ENCODE data around the gene PLCL1. TPM values are rescaled to one million over a fixed set of nuclear protein-coding genes. Genes with fewer than 3 reads are reported as not detected.

PLCL1 gene
- total RNA-seq, 2 donors from 2014 or later: 0.04 to 0.11 TPM

- H3K4me1 Mint-ChIP-seq: no peaks in the 10 kb centered on the region
- no peaks in the 10 kb centered on the region for H3K9me3 Mint-ChIP-seq
- Histone ChIP-seq H3K9ac (ENCODE audit: extremely low read depth, low read length, poor library complexity, severe bottlenecking) (no peak overlapping the region), H3K4me1 (ENCODE audit: control insufficient read depth, insufficient read depth, low read length) (no peaks in the 10 kb centered on the region), H3K27me3 (ENCODE audit: control insufficient read depth, insufficient read depth, low read length, poor library complexity, severe bottlenecking) (peaks cover 5% of the 10 kb centered on the region), H3K36me3 (ENCODE audit: control insufficient read depth, insufficient read depth, low read length) (no peaks in the 10 kb centered on the region), H3K9me3 (ENCODE audit: control insufficient read depth, low read length) (no peaks in the 10 kb centered on the region), H3K27ac (ENCODE audit: low read depth, low read length) (no peak overlapping the region), H3K4me3 (ENCODE audit: low read length) (no peak overlapping the region)
- no peak overlapping the region for H3K4me3 Mint-ChIP-seq
- H3K27ac Mint-ChIP-seq: no peak overlapping the region
- H3K36me3 Mint-ChIP-seq (ENCODE audit: low read depth): no peaks in the 10 kb centered on the region
- DNase-seq: no peak
- 93 to 94% methylated on average over 3 of the region's 4 CpGs for WGBS, 2 experiments (ENCODE audit: insufficient coverage in 1 of 2, insufficient read length in 1 of 2)
- H3K27me3 Mint-ChIP-seq (ENCODE audit: insufficient read depth): peaks cover 6% of the 10 kb centered on the region
- TF ChIP-seq, protein P1, sequence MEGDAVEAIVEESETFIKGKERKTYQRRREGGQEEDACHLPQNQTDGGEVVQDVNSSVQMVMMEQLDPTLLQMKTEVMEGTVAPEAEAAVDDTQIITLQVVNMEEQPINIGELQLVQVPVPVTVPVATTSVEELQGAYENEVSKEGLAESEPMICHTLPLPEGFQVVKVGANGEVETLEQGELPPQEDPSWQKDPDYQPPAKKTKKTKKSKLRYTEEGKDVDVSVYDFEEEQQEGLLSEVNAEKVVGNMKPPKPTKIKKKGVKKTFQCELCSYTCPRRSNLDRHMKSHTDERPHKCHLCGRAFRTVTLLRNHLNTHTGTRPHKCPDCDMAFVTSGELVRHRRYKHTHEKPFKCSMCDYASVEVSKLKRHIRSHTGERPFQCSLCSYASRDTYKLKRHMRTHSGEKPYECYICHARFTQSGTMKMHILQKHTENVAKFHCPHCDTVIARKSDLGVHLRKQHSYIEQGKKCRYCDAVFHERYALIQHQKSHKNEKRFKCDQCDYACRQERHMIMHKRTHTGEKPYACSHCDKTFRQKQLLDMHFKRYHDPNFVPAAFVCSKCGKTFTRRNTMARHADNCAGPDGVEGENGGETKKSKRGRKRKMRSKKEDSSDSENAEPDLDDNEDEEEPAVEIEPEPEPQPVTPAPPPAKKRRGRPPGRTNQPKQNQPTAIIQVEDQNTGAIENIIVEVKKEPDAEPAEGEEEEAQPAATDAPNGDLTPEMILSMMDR (conservative IDR thresholded peaks at IDR 0.05): no peak
Measured at GRCh38 chr2:198117406-198118041, 313.1 kb downstream of the PLCL1 start.

DNA sequence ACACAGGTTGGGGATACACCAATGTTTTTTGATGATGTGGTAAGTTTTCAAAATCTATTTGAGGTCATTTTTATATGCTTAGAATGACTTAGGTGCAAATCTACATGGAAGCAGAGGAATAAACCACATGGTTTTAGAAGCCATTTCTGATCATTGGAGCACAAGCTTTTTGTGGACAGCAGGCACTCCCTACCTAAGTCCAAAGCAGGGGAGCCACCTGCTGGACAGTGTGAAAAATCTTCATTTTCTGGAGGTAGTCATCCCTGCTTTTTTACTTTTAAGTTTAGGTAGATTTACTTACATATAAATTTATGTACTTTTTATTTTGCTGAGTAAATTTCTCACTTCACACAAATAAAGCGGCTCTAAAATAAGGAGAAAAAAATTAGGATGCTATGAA, 323.2 kb downstream of the PLCL1 start:
- Mint-ChIP-seq H3K4me3 (no peak overlapping the region), H3K27ac (no peak overlapping the region), H3K4me1 (peaks cover 15% of the 10 kb centered on the region), H3K27me3 (ENCODE audit: insufficient read depth) (peaks cover 36% of the 10 kb centered on the region), H3K36me3 (ENCODE audit: low read depth) (no peaks in the 10 kb centered on the region), H3K9me3 (no peaks in the 10 kb centered on the region)
- Histone ChIP-seq H3K27me3 (ENCODE audit: control insufficient read depth, insufficient read depth, low read length, poor library complexity, severe bottlenecking) (peaks cover 55% of the 10 kb centered on the region), H3K9me3 (ENCODE audit: control insufficient read depth, low read length) (no peaks in the 10 kb centered on the region), H3K4me3 (ENCODE audit: low read length) (no peak overlapping the region), H3K36me3 (ENCODE audit: control insufficient read depth, insufficient read depth, low read length) (no peaks in the 10 kb centered on the region), H3K27ac (ENCODE audit: low read depth, low read length) (no peak overlapping the region), H3K4me1 (ENCODE audit: control insufficient read depth, insufficient read depth, low read length) (peaks cover 3% of the 10 kb centered on the region), H3K9ac (ENCODE audit: extremely low read depth, low read length, poor library complexity, severe bottlenecking) (no peak overlapping the region)
- TF ChIP-seq, protein P1 (conservative IDR thresholded peaks at IDR 0.05): peak; percentile 90
- peak; percentile 68 for DNase-seq
- 40 to 64% methylated on average over 1 of the region's 1 CpG for WGBS, 2 experiments (ENCODE audit: insufficient coverage in 1 of 2, insufficient read length in 1 of 2)

GRCh38 chr2:198129609-198130008, 325.2 kb downstream of the PLCL1 start:
- H3K4me3 ChIP-seq (ENCODE audit: low read length): no peak overlapping the region
- no peak overlapping the region for H3K9ac ChIP-seq (ENCODE audit: extremely low read depth, low read length, poor library complexity, severe bottlenecking)
- Mint-ChIP-seq H3K27ac (no peak overlapping the region), H3K4me3 (no peak overlapping the region), H3K9me3 (no peaks in the 10 kb centered on the region), H3K27me3 (ENCODE audit: insufficient read depth) (peaks cover 47% of the 10 kb centered on the region), H3K4me1 (peaks cover 15% of the 10 kb centered on the region), H3K36me3 (ENCODE audit: low read depth) (no peaks in the 10 kb centered on the region)
- no peaks in the 10 kb centered on the region for H3K36me3 ChIP-seq (ENCODE audit: control insufficient read depth, insufficient read depth, low read length)
- no peak overlapping the region for H3K27ac ChIP-seq (ENCODE audit: low read depth, low read length)
- H3K4me1 ChIP-seq (ENCODE audit: control insufficient read depth, insufficient read depth, low read length): peaks cover 3% of the 10 kb centered on the region
- H3K27me3 ChIP-seq (ENCODE audit: control insufficient read depth, insufficient read depth, low read length, poor library complexity, severe bottlenecking): peaks cover 65% of the 10 kb centered on the region
- whole genome bisulfite sequencing, 2 experiments (ENCODE audit: insufficient coverage in 1 of 2, insufficient read length in 1 of 2): 86 to 87% methylated on average over 4 to 5 of the region's 5 CpGs
- H3K9me3 ChIP-seq (ENCODE audit: control insufficient read depth, low read length): no peaks in the 10 kb centered on the region
- DNase-seq: no peak
- TF ChIP-seq, protein P1 (conservative IDR thresholded peaks at IDR 0.05): no peak

Measured in endodermal cell (in vitro differentiated cells).